H1 (cell line): ENCODE results near the gene CBLL2. TPM values are rescaled to one million over a fixed set of nuclear protein-coding genes. Genes with fewer than 3 reads are reported as not detected.
A peak's percentile ranks its signal among the peaks of the same experiment; 100 is the strongest.

Source experiments
- CTCF ChIA-PET: fragments of 300-600 bp; sonication (Branson Sonifier 250); formaldehyde crosslinking; loops from one replicate; lab custom pipeline; 2021; ENCODE audit not compliant: partially characterized antibody; lab: Charles Lee
- POLR2A ChIA-PET: fragments of 300-600 bp; sonication (Branson Sonifier 250); formaldehyde crosslinking; loops from one replicate; lab custom pipeline; 2021; ENCODE audit warnings: inconsistent platforms; ENCODE audit not compliant: partially characterized antibody; lab: Charles Lee
- DNase-seq, 2 experiments: peaks; one replicate each; pipeline versions ENCODE4 v3.0.0 to v3.0.0-alpha.2; 2010 to 2022; ENCODE audit warnings: low spot score in 2 of 2, low read depth in 1 of 2, mixed read lengths in 1 of 2
- FAIRE-seq: peaks from 2 replicates; lab custom pipeline; 2011; peaks lifted over from hg19 to GRCh38; lab: Jason Lieb, UNC
- H2AFZ ChIP-seq: 2 replicates; pipeline ENCODE4 v1.8.1; 2012; ENCODE audit warnings: low read length, inconsistent platforms
- H2AK5ac ChIP-seq: 2 replicates; pipeline ENCODE4 v1.6.1; 2013; ENCODE audit warnings: low read depth, low read length
- H2BK120ac ChIP-seq: replicated peaks from 2 replicates; pipeline ENCODE3; 2013; ENCODE audit warnings: low read depth, low read length, inconsistent platforms
- H2BK12ac ChIP-seq: 2 replicates; pipeline ENCODE4 v1.6.1; 2013; ENCODE audit warnings: low read depth, low read length
- H2BK15ac ChIP-seq: 2 replicates; pipeline ENCODE4 v1.6.1; 2013; ENCODE audit warnings: low read length
- H2BK20ac ChIP-seq: 2 replicates; pipeline ENCODE4 v1.6.1; 2013; ENCODE audit warnings: low read length
- H2BK5ac ChIP-seq: 2 replicates; pipeline ENCODE4 v1.6.1; 2013; ENCODE audit warnings: low read depth, low read length
- H3K14ac ChIP-seq: 2 replicates; pipeline ENCODE4 v1.6.1; 2013; ENCODE audit warnings: inconsistent platforms; ENCODE audit not compliant: insufficient read length
- H3K18ac ChIP-seq: 2 replicates; pipeline ENCODE4 v1.6.1; 2013; ENCODE audit warnings: low read length; ENCODE audit errors: extremely low read depth
- H3K23ac ChIP-seq: 2 replicates; pipeline ENCODE4 v1.6.1; 2013; ENCODE audit warnings: inconsistent platforms; ENCODE audit not compliant: insufficient read length
- H3K23me2 ChIP-seq: 2 replicates; pipeline ENCODE4 v1.6.1; 2013; ENCODE audit warnings: low read depth, low read length
- H3K27ac ChIP-seq: 2 replicates; pipeline ENCODE4 v1.6.1; 2011; ENCODE audit warnings: low read depth, low read length, inconsistent platforms
- H3K27me3 ChIP-seq, 4 experiments: replicated peaks in 1 of 4; 1 replicate in 1 of 4; 2 replicates in 3 of 4; pipeline versions ENCODE4 v1.6.1 to v1.8.1; 2011 to 2013; ENCODE audit warnings: low read length in 3 of 4, mild to moderate bottlenecking in 3 of 4, inconsistent platforms in 2 of 4, mixed read lengths in 2 of 4, moderate library complexity in 1 of 4; ENCODE audit not compliant: control insufficient read depth in 3 of 4, insufficient read depth in 3 of 4; ENCODE audit errors: extremely low read depth in 1 of 4
- H3K36me3 ChIP-seq, 4 experiments: 2 replicates each; pipeline versions ENCODE4 v1.6.1 to v1.8.1; 2011 to 2013; ENCODE audit warnings: mild to moderate bottlenecking in 4 of 4, low read length in 3 of 4, moderate library complexity in 2 of 4, control low read depth in 1 of 4, inconsistent platforms in 1 of 4; ENCODE audit not compliant: insufficient read depth in 4 of 4, control insufficient read depth in 2 of 4
- H3K4ac ChIP-seq: replicated peaks from 2 replicates; pipeline ENCODE3; 2013; ENCODE audit warnings: low read length, low read depth, mixed read lengths, inconsistent platforms; ENCODE audit not compliant: insufficient read length
- H3K4me1 ChIP-seq, 4 experiments: replicated peaks in 1 of 4; 1 replicate in 1 of 4; 2 replicates in 3 of 4; pipeline versions ENCODE4 v1.6.1 to v1.8.1; 2011 to 2013; ENCODE audit warnings: low read length in 3 of 4, inconsistent platforms in 2 of 4, mixed read lengths in 1 of 4; ENCODE audit not compliant: insufficient read depth in 4 of 4, control insufficient read depth in 3 of 4
- H3K4me2 ChIP-seq, 2 experiments: 2 replicates each; pipeline versions ENCODE4 v1.6.1 to v1.8.1; 2011 to 2013; ENCODE audit warnings: low read depth in 2 of 2, low read length in 2 of 2, control low read depth in 1 of 2, inconsistent platforms in 1 of 2, mild to moderate bottlenecking in 1 of 2; ENCODE audit not compliant: insufficient read depth in 1 of 2
- H3K4me3 ChIP-seq, 4 experiments: fragments of 200-600, 300-600 bp in 1 of 4; sonication (generic), shearing (Covaris generic), sonication (Bioruptor Twin) in 1 of 4; 2 replicates each; pipeline versions ENCODE4 v1.5.1 to v1.8.1; 2011 to 2016; ENCODE audit warnings: low read length in 4 of 4, low read depth in 3 of 4, control low read depth in 2 of 4, inconsistent platforms in 2 of 4, mild to moderate bottlenecking in 2 of 4, mixed read lengths in 1 of 4, moderate library complexity in 1 of 4; ENCODE audit not compliant: insufficient read depth in 2 of 4; ENCODE audit errors: extremely low read depth in 1 of 4
- H3K56ac ChIP-seq: replicated peaks from 2 replicates; pipeline ENCODE3; 2013; ENCODE audit warnings: low read depth, mild to moderate bottlenecking, mixed read lengths, low read length, inconsistent platforms; ENCODE audit not compliant: insufficient read length
- H3K79me1 ChIP-seq: 2 replicates; pipeline ENCODE4 v1.6.1; 2013; ENCODE audit warnings: low read depth, low read length, control low read depth
- H3K79me2 ChIP-seq, 2 experiments: 2 replicates each; pipeline versions ENCODE4 v1.6.1 to v1.8.1; 2012 to 2013; ENCODE audit warnings: low read length in 2 of 2, mild to moderate bottlenecking in 2 of 2, inconsistent platforms in 1 of 2; ENCODE audit not compliant: insufficient read depth in 2 of 2, control insufficient read depth in 1 of 2
- H3K9ac ChIP-seq, 4 experiments: replicated peaks in 1 of 4; 1 replicate in 1 of 4; 2 replicates in 3 of 4; pipeline versions ENCODE4 v1.6.1 to v1.8.1; 2011 to 2013; ENCODE audit warnings: low read depth in 3 of 4, low read length in 3 of 4, control low read depth in 2 of 4, mild to moderate bottlenecking in 2 of 4, moderate library complexity in 2 of 4, inconsistent platforms in 1 of 4; ENCODE audit errors: extremely low read depth in 1 of 4
- H3K9me3 ChIP-seq, 2 experiments: 2 replicates each; pipeline versions ENCODE4 v1.6.1 to v1.8.1; 2012 to 2013; ENCODE audit warnings: mild to moderate bottlenecking in 2 of 2, moderate library complexity in 2 of 2, control low read depth in 1 of 2, inconsistent platforms in 1 of 2, low read depth in 1 of 2, low read length in 1 of 2, mixed read lengths in 1 of 2; ENCODE audit not compliant: insufficient read depth in 2 of 2
- H4K20me1 ChIP-seq, 2 experiments: replicated peaks in 1 of 2; 2 replicates each; pipeline versions ENCODE3 to v1.8.1; 2011 to 2013; ENCODE audit warnings: inconsistent platforms in 2 of 2, low read length in 2 of 2, mild to moderate bottlenecking in 1 of 2; ENCODE audit not compliant: insufficient read depth in 2 of 2, control insufficient read depth in 1 of 2
- H4K5ac ChIP-seq: 2 replicates; pipeline ENCODE4 v1.6.1; 2013; ENCODE audit warnings: low read length, low read depth, mixed read lengths, inconsistent platforms; ENCODE audit not compliant: insufficient read length
- H4K8ac ChIP-seq: 2 replicates; pipeline ENCODE4 v1.8.0; 2013; ENCODE audit warnings: mild to moderate bottlenecking, moderate library complexity, low read length, inconsistent platforms; ENCODE audit not compliant: insufficient read depth; ENCODE audit errors: extremely low read depth
- H4K91ac ChIP-seq: replicated peaks from 2 replicates; pipeline ENCODE3; 2013; ENCODE audit warnings: low read length, mixed read lengths, inconsistent platforms; ENCODE audit not compliant: insufficient read length
- CTCF ChIP-seq, 3 experiments: IDR thresholded peaks; 1 replicate in 2 of 3; 2 replicates in 1 of 3; pipeline versions ENCODE4 v1.5.1 to v1.6.1; 2011; ENCODE audit warnings: low read length in 3 of 3, mild to moderate bottlenecking in 3 of 3, inconsistent platforms in 2 of 3, low read depth in 1 of 3, moderate library complexity in 1 of 3; ENCODE audit not compliant: insufficient read depth in 1 of 3; ENCODE audit errors: control extremely low read depth in 1 of 3
- E2F6 ChIP-seq: IDR thresholded peaks from 2 replicates; pipeline ENCODE4 v1.6.1; 2012; ENCODE audit warnings: inconsistent platforms
- JUN ChIP-seq: IDR thresholded peaks from 2 replicates; pipeline ENCODE4 v1.6.1; 2011; ENCODE audit warnings: low read depth, mild to moderate bottlenecking, improper control_type of control experiment, low read length
- KDM5A ChIP-seq: fragments of 200-600 bp; IDR thresholded peaks from 2 replicates; pipeline ENCODE4 v1.7.1; 2012; ENCODE audit warnings: mild to moderate bottlenecking, low read length, inconsistent platforms, mixed read lengths
- RAD21 ChIP-seq, 2 experiments: IDR thresholded peaks in 1 of 2; conservative IDR thresholded peaks in 1 of 2; 2 replicates each; pipeline ENCODE4 v1.6.1; 2011; ENCODE audit warnings: low read depth in 2 of 2, low read length in 2 of 2, improper control_type of control experiment in 1 of 2, inconsistent platforms in 1 of 2, mild to moderate bottlenecking in 1 of 2, moderate library complexity in 1 of 2
- RNF2 ChIP-seq: fragments of 200-900, 300-1000 bp; sonication (generic); IDR thresholded peaks from 2 replicates; pipeline ENCODE4 v1.7.1; 2016; ENCODE audit warnings: borderline replicate concordance, low read depth, mild to moderate bottlenecking, antibody characterized with exemption, low read length; ENCODE audit not compliant: poor library complexity, severe bottlenecking; ENCODE audit errors: missing control alignments
- SIX5 ChIP-seq: IDR thresholded peaks from 2 replicates; pipeline ENCODE4 v1.6.1; 2011; ENCODE audit warnings: mild to moderate bottlenecking, low read depth, low read length
- USF2 ChIP-seq: IDR thresholded peaks from 2 replicates; pipeline ENCODE4 v1.6.1; 2011; ENCODE audit warnings: low read length, improper control_type of control experiment
- ZNF274 ChIP-seq: IDR thresholded peaks from 2 replicates; pipeline ENCODE4 v1.7.0; 2012; ENCODE audit warnings: low read length, borderline replicate concordance; ENCODE audit errors: extremely low read depth
- WGBS, 2 experiments: shearing (Covaris generic) in 1 of 2; methylation state at CpG; one replicate each; pipeline versions ENCODE4 v1.1.6 to v1.1.7; 2013 to 2015; ENCODE audit warnings: low lambda C conversion rate in 2 of 2, mixed read lengths in 2 of 2, inconsistent platforms in 1 of 2, low coverage in 1 of 2, missing lambda C conversion rate in 1 of 2; ENCODE audit not compliant: insufficient replicate concordance in 2 of 2, insufficient coverage in 1 of 2, insufficient read length in 1 of 2; ENCODE audit errors: extremely low coverage in 1 of 2, missing lambda C conversion rate in 1 of 2; 5-methylcytosine and 5-hydroxymethylcytosine counted together
- polyA plus RNA-seq, 7 experiments: library from polyadenylated mRNA; depleted of rRNA in 3 of 7; stranded (reverse) in 5 of 7; unstranded in 2 of 7; fragments of >200 nt in 5 of 7; fragments of 200-250 nt in 2 of 7; gene quantifications; 1 replicate in 5 of 7; 2 replicates in 1 of 7; 4 replicates in 1 of 7; pipeline versions ENCODE4 v1.2.1 to v1.2.3, GENCODE V29; 2011 to 2013; ENCODE audit warnings: missing spikeins in 2 of 7, mixed read lengths in 2 of 7
- total RNA-seq: library from RNA; stranded (reverse); fragmentation: NEBNext Ultra II Directional; extraction: Animal tissue kit (Norgen Biotek cat#: 25700); gene quantifications from 2 replicates; pipeline ENCODE4 v1.2.1, GENCODE V29; 2021

The CBLL2 gene
- total and polyA plus RNA-seq, 2 of the 8 experiments (the other 6 are each of a cell fraction or from before 2014, with no cell fraction given) = not detected

DNA sequence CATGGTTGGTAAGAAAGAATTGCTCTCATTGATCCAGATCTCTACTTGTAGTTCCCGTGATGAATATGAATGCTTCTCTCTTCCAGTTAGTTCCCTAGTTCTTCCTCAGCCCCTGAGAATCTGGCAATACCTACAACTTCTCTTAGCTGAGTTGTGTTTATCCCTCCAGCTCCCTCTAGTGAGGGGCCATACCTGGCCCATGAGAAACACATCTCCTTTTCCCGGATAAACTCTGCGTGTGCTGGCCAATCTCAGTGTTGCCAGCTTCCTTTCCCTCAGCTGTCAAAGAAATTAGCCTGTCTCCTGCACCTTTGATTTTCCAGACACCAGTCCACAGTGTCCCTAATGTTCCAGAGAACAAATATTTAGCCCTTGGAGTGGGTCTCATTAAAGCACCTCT lies 5.7 kb downstream of the CBLL2 start:
- H3K56ac ChIP-seq = no peak overlapping the region
- no peak overlapping the region for H2AK5ac ChIP-seq
- H2BK5ac ChIP-seq = no peak overlapping the region
- H3K4me3 ChIP-seq = no peak overlapping the region
- H3K9me3 ChIP-seq = no peaks in the 10 kb centered on the region
- ChIA-PET CTCF (no interaction called here), POLR2A (no interaction called here)
- H3K79me2 ChIP-seq = no peaks in the 10 kb centered on the region
- no peak overlapping the region for H2AFZ ChIP-seq
- H3K36me3 ChIP-seq = no peaks in the 10 kb centered on the region
- no peaks in the 10 kb centered on the region for H4K20me1 ChIP-seq
- no peak overlapping the region for H3K23ac ChIP-seq
- FAIRE-seq (peak; percentile 95), DNase-seq (no peak)
- H2BK120ac ChIP-seq = no peak overlapping the region
- H3K4me2 ChIP-seq = no peak overlapping the region
- no peak overlapping the region for H2BK20ac ChIP-seq
- H3K14ac ChIP-seq = no peak overlapping the region
- no peak overlapping the region for H3K27ac ChIP-seq
- no peaks in the 10 kb centered on the region for H3K79me1 ChIP-seq
- 68% methylated on average over 3 of the region's 3 CpGs; no CpG with 5 or more reads in 1 of the 2 experiments for WGBS, 2 experiments
- H3K9ac ChIP-seq = no peak overlapping the region
- no peak overlapping the region for H4K91ac ChIP-seq
- H3K4me1 ChIP-seq = no peaks in the 10 kb centered on the region
- H4K8ac ChIP-seq = no peak overlapping the region
- no peak overlapping the region for H4K5ac ChIP-seq
- no peaks in the 10 kb centered on the region for H3K27me3 ChIP-seq
- H3K23me2 ChIP-seq = no peaks in the 10 kb centered on the region
- H3K18ac ChIP-seq = no peak overlapping the region
- no peak overlapping the region for H3K4ac ChIP-seq
- no peak overlapping the region for H2BK15ac ChIP-seq
- H2BK12ac ChIP-seq = no peak overlapping the region
- TF ChIP-seq USF2 (no peak), CTCF (IDR thresholded peaks at IDR 0.05; ENCODE audit: control extremely low read depth in 1 of 3, insufficient read depth in 1 of 3, low read depth in 1 of 3, low read length in 3 of 3) (peak; percentile 5 to 43 (median 27); a peak in 3 of 4 replicates), SIX5 (no peak), RNF2 (no peak), E2F6 (no peak), RAD21 (IDR thresholded peaks at IDR 0.05 in 1 of 2, conservative IDR thresholded peaks at IDR 0.05 in 1 of 2; ENCODE audit: low read depth in 2 of 2, low read length in 2 of 2) (peak; percentile 35 to 53), JUN (no peak), ZNF274 (no peak), KDM5A (no peak)
